ENCODE data around the gene ARL14.
A peak's percentile ranks its signal among the peaks of the same experiment; 100 is the strongest.

ARL14 gene

DNA sequence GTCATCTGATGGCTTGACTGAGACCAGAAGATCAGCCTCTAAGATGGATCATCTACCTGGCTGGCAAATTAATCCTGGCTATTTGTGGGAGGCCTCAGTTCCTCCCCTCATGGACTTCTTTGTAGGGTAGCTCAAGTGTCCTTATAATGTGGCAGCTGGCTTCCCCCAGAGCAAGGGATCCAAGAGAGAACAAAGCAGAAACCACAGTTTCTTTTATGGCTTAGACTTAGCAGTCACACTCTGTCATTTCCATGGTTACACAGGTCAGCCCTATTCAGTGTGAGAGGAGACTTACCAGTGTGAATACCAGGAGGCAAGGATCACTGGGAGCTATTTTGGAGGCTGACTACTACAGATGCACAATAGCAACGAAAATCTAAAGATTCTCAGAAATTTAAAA is 15.3 kb upstream of the ARL14 start:
- H3K4me3 ChIP-seq (replicated peaks; ENCODE audit: low read depth, low read length), result no peak overlapping the region
- TF ChIP-seq, protein P1, sequence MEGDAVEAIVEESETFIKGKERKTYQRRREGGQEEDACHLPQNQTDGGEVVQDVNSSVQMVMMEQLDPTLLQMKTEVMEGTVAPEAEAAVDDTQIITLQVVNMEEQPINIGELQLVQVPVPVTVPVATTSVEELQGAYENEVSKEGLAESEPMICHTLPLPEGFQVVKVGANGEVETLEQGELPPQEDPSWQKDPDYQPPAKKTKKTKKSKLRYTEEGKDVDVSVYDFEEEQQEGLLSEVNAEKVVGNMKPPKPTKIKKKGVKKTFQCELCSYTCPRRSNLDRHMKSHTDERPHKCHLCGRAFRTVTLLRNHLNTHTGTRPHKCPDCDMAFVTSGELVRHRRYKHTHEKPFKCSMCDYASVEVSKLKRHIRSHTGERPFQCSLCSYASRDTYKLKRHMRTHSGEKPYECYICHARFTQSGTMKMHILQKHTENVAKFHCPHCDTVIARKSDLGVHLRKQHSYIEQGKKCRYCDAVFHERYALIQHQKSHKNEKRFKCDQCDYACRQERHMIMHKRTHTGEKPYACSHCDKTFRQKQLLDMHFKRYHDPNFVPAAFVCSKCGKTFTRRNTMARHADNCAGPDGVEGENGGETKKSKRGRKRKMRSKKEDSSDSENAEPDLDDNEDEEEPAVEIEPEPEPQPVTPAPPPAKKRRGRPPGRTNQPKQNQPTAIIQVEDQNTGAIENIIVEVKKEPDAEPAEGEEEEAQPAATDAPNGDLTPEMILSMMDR (IDR thresholded peaks at IDR 0.05; ENCODE audit: low read length, missing control alignments), result no peak
- DNase-seq (ENCODE audit: low read depth), result no peak

DNA sequence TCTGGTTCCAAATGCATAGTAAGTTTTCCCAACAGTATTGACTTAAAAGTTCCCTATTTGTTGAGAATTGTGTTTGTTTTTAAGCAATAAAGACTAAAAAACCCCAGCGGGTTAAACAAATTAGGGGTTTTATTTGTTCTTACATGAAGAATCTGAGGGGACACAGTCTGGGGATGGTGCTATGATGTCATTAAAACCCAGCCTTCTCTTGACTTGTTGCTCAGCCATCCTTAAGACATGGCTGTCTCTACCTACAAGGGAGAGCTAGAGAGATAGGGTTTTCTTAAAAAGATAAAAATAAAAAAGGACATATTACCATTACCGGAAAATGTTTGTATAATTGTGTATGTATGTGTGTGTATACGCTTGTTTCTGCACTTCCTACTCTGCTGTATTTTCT is 11.7 kb upstream of the ARL14 start:
- TF ChIP-seq, protein P1 (IDR thresholded peaks at IDR 0.05; ENCODE audit: low read length, missing control alignments), result no peak
- no peak for DNase-seq (ENCODE audit: low read depth)
- no peak overlapping the region for H3K4me3 ChIP-seq (replicated peaks; ENCODE audit: low read depth, low read length)

DNA sequence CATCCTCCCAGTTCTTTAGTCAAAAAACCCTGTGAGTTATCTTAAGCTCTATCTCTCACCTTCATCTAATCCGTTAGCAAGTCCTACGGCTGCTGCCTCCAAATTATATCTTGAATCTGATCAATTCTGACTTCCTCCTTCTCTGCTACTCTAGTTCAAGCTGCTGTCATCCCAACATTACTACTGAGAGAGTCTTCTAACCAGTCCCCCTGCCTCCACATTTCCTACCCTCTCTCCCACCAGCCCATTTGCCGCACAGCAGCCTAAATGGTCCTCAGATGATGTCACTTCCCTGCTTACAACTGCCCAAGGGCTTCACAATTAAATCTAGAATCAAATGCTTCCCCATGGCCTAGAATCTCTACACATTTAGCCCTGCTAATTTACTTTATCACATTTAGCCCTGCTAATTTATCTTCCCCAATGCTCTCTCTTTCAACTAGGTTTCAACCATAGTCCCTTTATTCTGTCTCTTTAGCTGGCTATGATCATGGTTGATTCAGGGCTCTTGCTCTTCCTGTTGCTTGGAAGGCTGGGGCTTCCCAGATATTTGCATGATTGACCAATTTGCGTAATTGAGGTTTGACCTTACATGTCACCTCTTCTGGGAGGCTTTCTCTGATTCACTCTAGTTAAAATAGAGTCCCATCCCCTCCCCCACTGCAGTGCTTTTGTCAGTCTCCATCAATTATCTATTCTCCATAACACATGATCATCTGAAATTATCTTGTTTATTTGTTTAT is 11.0 kb upstream of the ARL14 start:
- TF ChIP-seq, protein P1 (IDR thresholded peaks at IDR 0.05; ENCODE audit: low read length, missing control alignments), result no peak
- DNase-seq (ENCODE audit: low read depth), result peak; percentile 80
- H3K4me3 ChIP-seq (replicated peaks; ENCODE audit: low read depth, low read length), result no peak overlapping the region

DNA sequence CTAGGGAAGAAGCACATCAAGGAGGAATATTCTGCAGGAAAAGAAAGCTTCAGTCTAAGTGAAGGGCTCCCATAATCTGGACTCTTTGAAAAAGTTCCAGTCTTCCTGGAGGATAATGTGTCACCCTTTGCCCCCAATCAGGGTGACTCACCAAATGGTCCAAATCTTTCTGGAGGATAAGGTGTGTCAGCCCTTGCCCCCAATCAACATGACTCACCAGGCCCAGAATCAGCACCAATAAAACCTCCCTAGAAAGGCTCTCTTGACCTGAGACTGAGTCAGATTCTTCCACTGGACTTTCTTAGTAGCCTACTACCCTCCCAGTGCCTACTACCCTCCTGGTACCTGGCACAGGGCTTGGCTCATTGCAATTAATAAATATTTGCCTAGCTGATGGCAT is 9.5 kb upstream of the ARL14 start:
- no peak for DNase-seq (ENCODE audit: low read depth)
- no peak overlapping the region for H3K4me3 ChIP-seq (replicated peaks; ENCODE audit: low read depth, low read length)
- TF ChIP-seq, protein P1 (IDR thresholded peaks at IDR 0.05; ENCODE audit: low read length, missing control alignments), result no peak

DNA sequence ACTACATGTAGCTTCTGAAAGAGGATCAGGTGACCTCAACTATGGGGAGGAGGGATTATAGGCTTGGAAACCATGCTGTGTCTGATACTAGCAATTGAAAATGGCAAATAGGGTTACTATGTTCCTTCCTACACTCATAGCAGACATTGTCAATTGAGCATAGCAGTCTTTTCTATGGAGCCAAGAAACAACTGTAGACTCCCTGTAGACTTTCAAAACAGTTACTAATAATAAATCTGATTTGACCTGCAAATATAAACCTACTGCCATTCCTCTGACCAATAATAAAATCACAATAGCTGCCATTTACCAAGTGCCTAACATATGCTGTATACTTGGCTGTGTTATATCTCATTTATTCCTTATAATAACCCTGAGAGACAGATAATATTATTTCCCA is 8.5 kb upstream of the ARL14 start:
- TF ChIP-seq, protein P1 (IDR thresholded peaks at IDR 0.05; ENCODE audit: low read length, missing control alignments), result no peak
- H3K4me3 ChIP-seq (replicated peaks; ENCODE audit: low read depth, low read length), result no peak overlapping the region
- no peak for DNase-seq (ENCODE audit: low read depth)

DNA sequence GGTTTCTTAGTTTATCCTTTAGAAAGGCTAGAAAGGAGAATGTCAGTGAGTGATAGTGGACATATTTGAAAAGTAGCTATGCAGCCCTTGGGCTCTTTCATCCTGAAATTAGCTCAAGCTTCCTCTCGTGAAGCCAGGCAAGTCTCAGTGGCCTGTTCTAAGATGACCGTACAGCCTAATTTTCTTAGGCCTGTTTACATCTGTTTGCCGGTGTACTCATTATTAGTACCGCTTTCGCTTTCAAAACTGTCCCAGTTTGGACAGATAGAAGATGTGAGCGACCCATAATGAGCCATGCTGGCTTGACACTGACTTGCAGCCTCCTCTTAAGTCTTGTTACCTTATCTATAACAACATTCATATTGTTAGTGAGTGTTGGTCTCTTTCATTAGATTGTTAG is 5.7 kb upstream of the ARL14 start:
- no peak overlapping the region for H3K4me3 ChIP-seq (replicated peaks; ENCODE audit: low read depth, low read length)
- TF ChIP-seq, protein P1 (IDR thresholded peaks at IDR 0.05; ENCODE audit: low read length, missing control alignments), result no peak
- no peak for DNase-seq (ENCODE audit: low read depth)

DNA sequence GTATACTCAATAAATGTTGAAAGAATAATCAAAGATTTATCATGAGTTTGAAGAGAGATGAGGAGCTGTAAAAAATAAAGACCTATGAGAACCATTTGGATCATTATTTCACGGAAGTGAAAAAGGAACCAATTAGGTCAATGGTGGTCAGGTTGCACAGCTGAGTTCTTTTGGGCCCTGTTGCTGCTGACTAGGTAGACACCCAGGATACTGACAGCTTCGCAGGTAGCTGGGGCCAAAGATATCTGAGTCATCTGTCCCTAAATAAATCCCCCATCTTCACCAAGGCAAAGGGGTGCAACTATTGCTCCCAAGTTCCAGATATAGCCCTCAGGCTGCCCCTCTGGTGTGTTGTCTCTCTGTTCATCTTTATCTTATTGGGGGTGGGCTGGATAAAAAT is 5.0 kb upstream of the ARL14 start:
- TF ChIP-seq, protein P1 (IDR thresholded peaks at IDR 0.05; ENCODE audit: low read length, missing control alignments), result no peak
- no peak overlapping the region for H3K4me3 ChIP-seq (replicated peaks; ENCODE audit: low read depth, low read length)
- no peak for DNase-seq (ENCODE audit: low read depth)
